Islet of Langerhans (tissue), 1 donor: ENCODE measurements around the gene RYR2.

Source experiments
- FAIRE-seq: peaks from one replicate; lab custom pipeline; 2011; peaks lifted over from hg19 to GRCh38; lab: Jason Lieb, UNC

Gene RYR2

DNA sequence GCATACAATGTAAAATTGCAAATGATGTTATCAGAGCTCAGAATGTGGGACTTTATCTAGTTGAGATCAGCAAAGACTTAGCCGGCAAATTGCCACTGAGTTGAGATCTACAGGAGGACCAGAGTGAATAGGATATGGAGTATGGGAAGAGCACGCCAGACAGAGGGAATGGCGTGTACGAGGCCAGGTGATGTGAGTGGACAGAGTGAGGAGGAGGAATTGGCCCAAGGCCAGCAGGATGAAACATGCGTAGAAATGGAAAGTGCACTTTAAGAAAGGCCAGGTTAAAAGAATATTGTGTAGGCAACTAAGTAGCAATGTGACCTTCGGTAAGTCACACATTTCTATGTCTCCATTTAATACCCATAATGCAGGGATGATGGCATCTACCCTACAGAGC lies 637.7 kb downstream of the RYR2 start:
- FAIRE-seq = no peak

DNA sequence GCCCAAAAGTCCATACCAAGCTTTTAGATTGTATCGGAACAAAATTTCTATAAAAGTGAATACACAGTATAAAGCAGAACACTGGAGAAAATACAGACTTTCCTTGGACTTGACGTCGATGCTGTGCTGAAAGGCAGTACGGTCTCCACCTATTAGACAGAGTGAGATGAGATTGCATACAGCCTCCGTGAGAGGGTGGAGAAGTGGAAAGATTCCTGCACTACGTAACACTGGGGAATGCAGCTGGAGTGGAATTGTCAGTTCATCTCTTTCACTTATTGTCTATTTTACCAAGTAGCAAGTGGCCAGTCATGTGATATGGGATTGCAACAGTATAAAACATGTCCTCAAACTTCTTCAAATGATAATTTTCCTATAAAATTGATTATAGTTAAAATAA lies 639.2 kb downstream of the RYR2 start:
- no peak for FAIRE-seq

DNA sequence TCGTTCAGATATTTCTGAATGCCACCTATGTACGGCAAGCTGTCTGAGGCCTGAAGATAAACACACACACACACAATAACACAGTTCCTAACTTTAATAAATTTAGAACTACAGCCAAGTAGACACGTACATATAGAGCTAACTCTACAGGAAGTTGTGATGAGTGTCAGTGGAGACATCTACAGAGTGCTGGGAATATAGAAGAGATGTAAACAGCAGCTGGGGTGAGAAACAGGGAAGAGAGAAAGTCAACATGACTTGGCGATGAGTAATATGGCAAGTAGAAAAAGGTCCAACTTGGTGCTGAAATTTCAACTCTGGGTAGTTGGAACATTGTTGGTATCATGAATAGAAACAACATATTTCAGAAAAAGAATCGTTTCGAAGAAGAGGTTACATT lies 642.3 kb downstream of the RYR2 start:
- no peak for FAIRE-seq

DNA sequence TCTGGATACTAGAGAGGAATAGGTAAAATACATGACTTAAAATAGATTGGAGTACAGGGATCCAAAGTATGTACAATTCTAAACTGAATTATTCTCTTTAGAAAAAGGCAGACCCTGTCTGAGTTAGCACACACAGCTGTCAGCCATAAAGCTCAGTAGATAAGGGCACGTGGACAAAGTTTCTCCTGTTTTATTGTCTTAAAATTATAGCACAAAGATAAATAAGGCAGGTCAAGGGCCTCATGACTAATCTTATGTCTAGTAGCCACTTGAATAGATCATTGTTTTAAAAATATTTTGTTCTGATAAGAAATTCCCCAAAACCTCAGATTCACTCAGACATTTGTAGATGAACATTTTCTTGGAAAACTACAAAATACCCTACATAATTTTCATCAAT lies 643.6 kb downstream of the RYR2 start:
- FAIRE-seq = no peak

DNA sequence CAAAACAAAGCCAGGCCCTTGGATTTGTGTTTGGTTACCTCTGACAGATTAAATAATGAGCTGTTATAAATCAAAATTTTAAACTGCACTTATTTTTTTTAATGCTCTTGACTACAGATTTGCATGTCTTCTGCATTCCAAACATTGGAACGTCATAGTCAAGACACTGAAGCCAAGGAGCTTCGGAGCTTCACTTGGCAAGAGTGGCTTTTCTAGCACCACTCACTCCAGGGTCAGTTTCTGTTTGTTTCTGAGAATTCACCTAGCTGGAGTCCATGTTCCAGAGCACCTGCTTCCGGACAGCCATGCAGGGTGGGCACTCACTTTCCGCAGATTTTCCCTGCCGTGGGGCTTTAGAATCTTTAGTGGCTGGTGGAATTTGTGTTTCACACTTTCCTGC lies 645.8 kb downstream of the RYR2 start:
- no peak for FAIRE-seq

DNA sequence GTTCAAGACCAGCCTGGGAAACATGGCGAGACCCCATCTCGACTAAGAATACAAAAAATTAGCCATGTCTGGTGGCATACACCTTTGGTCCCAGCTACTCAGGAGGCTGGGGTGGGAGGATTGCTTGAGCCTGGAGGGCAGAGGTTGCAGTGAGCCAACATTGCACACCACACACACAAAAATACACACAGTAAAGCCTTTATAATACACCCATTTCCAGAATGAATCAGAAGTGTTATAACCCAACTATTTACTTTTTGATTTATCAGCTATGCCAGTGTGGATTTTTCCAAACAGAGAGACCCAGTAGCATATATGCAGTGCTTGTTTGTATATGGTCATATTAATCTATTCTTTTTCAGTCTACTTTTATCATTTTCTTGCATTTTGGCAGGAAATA lies 648.7 kb downstream of the RYR2 start:
- FAIRE-seq = no peak

DNA sequence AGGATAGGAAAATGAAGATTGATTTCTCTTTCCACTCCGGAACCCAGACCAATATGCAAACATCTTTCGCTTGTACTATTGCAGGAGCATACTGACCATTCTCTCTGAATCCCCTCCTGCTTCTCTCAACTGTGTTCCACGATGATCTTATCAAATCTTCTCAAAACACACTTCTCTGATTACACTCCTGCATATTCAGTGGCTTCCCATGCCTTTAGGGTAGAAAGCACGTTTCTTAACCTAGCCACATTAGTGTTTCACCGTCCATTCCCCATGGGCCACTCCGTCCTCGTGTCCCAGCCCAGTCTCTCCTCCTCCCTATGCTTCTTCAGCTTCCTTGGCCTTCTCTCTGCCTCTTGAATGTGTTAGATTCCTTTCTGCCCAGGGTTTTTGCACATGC lies 650.3 kb downstream of the RYR2 start:
- FAIRE-seq = no peak

DNA sequence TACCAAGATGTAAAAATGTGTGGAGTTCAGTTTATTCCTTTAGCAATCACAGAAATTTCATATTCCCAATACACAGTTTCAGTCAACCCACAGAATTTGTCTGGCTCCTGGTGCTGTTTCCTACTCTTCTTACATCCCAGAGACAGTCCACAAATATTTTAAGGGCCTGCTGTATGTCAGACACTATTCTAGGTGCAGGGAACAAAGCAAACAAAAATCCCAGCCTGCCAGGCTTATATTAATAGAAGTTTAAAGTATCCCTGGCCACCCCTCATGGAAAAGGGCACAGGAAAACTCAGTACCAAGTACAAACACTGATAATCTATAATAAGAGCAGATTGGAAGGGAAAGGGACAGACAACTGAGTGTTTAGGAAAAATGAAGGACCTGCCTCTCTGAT lies 653.9 kb downstream of the RYR2 start:
- FAIRE-seq = no peak

DNA sequence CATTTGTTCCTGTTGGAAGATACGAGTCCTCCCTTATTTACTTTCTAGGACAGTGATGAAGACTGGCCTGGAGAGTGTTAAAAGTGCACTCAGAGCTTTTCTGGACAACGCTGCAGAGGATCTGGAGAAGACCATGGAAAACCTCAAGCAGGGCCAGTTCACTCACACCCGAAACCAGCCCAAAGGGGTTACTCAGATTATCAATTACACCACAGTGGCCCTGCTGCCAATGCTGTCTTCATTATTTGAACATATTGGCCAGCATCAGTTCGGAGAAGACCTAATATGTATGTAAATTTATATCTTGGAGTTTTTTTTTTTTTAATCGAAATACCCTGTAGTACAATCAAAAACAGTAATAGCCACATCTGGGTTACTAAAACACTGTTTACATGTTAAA lies 658.2 kb downstream of the RYR2 start:
- FAIRE-seq = no peak

DNA sequence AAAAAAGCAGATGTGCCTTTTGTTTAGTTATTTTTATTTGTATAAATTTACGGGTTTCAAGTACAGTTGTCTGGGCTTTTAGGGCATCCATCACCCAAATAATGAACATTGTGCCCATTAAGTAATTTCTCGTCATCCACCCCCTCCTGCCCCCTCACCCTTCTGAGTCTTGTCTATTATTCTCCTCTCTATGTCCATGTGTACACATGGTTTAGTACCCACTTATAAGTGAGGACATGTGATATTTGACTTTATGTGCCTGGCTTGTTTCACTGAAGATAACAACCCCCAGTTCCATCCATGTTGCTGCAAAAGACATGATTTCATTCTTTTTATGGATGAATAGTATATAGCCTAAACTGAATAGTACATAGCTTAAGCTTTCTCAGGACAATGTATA lies 659.5 kb downstream of the RYR2 start:
- no peak for FAIRE-seq

DNA sequence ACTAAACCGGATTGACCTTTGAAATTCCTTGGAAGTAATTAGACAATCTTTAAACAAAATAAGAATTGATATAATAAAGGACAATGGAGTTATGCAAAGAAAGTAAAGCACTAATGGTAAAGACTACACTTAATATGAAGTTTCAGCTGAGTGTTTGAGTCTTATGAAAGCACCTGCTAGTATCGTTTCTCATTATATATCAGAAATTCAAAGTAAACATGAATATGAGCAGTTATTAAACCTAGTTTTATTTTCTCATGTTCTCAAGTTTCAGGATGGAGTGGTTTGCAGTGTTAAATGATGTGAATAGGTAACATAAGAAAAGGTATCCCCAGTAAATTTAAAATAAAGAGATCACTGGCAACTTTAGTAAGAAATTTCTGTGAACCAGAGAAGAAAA lies 660.2 kb downstream of the RYR2 start:
- FAIRE-seq = no peak

DNA sequence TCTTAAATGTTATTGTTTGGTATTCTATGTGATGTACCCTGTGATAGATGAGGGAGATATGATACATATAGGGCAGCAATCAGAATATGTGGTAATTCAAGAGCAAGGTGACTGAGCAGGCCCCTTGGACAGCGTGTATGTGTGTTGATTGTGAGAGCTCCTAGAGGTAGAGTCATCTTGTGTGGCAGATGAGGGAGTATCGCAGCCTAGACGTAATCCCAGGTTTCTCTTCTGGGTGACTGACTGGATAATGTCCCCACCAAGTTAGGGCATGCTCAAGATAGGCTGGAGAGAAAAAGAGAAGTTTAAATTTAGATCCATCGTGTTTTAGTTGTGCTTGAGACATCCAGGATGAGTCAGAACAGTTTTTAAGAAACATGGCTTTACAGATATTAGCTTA lies 663.5 kb downstream of the RYR2 start:
- no peak for FAIRE-seq

DNA sequence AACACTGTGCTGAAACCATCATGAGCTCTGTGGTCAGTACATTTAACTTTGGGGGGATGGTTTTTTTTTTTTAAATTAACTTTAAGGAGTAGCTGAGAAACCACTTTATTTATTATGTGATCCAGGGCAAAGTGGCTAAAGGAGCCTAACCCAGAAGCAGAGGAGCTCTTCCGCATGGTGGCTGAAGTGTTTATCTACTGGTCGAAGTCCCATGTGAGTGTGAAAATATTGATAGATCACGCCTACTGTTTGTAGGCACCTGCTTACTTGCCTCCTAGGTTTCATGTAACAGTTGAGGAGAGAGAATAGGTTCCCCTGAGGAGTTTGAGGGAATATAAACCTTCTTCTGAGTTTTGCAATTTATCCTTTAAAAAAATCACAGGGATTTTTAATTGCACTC lies 667.4 kb downstream of the RYR2 start:
- FAIRE-seq = no peak

DNA sequence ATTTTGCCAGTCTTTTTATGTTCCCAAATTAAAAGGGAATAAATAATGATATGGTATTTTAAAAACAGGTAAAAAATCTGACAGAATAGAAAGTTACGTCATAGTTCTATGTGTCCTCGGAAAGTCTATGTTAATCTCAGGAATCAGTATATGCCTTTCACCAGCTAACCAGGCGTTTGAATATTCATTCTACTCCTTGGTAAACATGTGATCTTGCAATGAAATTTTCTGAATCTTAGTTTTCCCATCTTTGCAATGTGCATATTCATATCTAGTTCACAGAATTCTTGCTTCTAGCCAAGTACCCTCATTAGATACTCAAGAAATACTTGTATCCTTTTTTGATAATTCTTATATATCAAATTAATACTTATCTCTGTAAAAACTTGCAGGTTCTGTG lies 669.3 kb downstream of the RYR2 start:
- no peak for FAIRE-seq

DNA sequence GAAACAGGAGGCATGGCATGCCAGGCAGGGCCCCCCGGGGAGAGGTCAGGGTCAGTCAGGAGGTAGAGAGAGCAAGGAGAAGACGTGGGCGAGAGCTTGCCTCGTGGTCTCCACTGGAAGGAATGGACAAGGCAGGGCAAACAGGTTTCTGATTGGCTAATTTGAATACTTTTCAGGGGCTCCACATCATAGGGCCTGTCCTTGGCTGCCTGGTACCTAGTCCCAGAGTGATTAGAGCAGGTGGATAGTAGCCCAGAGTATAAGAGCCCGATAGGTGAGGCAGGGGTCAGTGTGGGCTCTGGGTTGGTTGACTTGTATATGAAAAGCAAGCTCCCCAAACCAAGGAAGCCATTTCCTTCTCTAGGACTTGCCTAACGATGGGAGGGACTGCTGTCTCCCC lies 670.1 kb downstream of the RYR2 start:
- FAIRE-seq = no peak

DNA sequence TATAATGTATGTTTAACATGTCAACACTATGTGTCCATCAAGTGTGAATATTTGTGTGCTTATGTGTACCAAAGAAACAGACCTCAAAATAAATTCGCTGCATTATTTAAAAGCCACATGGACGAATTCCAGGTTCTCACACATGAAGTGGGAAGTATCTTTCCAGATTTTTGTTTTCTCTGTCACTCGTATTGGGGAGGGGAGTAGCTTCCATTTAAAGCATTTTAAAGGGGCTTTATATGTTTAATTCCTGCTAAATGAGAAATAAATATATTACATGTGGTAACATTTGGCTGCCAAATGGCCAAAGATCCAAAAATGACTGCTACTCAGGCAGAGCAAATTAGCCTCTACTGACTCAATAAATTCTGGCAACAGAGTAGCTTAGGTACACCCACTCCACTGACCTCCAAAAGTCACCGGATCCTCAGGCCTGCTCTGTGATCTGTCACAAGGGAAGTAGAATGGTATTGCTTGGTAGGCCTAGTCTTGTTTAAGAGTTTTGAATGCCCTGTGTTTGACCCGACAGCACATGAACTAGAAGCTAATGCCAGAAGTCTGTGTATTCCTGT lies 670.7 kb downstream of the RYR2 start:
- no peak for FAIRE-seq

DNA sequence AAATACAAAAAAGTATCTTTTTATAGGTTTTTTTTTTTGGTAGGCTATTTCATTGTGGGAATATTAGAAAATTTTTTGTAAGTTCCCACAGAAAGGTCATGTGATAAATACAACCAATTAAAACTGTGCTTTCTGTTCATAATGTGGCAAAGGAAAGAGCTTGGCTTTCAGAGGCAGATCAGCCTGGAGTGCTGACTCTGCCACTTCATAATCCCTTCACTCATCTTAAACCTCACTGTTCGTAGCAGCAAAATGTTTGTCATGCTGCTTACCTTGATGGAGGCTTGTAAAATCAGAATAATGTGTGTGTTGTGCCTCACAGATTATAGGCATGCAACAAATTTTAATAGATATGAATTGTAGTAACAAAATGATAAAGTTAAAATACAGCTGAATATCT lies 671.9 kb downstream of the RYR2 start:
- peak; percentile 96 for FAIRE-seq

DNA sequence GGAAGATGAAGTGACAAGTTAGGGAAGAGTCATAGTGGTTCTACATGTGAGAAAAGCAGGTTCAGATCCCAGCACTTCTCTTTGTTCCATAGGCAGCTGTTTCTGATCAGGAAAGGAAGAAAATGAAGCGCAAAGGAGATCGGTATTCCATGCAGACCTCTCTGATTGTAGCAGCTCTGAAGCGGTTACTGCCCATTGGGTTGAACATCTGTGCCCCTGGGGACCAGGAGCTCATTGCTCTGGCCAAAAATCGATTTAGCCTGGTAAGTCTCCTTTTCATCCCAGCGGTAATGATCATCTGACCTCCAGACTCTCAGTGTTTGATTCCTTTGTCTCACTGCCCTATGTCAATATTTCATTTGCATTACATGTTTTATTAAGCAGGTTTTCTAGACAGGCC lies 675.1 kb downstream of the RYR2 start:
- FAIRE-seq = no peak

DNA sequence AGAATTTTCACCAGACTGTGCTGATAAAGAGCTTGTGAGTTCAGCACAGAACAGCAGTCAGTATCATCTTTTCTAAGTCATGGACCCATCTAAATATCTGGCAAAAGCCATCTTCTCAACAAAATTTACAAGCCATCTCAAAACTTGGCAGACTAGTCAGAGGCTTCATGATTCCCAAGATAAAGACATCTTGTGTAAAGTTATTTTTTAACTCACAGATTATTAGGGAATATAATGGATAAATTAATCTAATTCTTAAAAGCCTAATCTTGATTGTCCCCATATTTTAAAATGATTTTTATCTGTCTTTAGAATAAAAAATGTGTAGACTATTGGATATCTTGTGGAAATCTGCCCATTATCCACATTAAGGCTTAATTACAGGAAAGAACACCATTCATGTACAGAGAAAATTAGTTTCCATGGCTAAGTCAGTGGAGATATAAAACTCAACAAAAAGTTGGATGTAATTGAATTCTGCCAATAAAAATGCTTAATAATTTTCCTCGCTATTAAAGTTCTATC lies 688.9 kb downstream of the RYR2 start:
- FAIRE-seq = no peak

DNA sequence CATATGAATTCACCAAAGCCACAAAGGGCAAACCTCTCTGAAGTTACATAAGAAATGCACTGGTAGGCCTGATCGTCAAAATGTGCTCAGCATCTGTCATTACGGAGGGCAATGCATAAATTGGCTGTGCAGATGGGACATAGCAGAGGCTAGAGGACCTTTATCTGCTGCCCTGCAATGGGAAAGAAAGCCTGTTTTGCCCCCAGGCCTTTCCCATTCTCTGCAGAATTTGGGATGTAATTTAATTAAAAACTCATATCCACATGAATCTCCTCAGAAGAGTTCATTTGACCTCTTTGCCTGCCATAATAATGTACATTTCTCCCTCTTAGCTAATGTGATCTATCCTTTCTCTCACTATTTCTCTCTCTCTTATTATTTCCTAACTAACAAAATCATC lies 690.7 kb downstream of the RYR2 start:
- no peak for FAIRE-seq

DNA sequence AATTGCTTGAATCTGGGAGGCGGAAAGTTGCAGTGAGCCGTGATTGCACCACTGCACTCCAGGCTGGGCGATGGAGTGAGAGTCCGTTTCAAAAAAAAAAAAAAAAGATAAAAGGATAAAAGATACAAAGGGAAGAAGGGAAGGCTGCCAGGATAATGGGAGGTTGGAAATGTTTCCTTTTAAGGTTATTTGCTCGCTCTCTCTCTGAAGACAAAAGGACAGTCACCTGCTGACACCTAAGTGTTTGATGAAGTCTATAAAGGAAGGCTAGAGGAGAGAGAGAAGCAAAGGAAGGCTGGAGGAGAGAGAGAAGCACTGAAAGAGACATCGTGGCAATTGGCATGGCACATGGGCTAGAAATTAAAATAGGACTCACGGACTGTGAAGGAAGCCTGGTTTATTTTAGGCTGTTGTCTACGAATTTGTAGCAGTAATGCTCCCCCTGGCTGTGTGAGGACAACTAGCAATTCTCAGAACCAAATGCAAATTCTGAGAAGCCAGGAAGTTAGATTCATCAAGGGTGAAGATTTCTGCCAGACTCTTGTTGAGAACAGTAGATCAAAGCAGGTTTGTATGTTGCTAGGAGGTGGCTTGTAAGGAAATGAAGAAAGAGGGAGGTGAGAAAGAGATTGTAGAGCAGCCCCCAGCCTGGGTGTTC lies 694.5 kb downstream of the RYR2 start:
- FAIRE-seq = no peak

DNA sequence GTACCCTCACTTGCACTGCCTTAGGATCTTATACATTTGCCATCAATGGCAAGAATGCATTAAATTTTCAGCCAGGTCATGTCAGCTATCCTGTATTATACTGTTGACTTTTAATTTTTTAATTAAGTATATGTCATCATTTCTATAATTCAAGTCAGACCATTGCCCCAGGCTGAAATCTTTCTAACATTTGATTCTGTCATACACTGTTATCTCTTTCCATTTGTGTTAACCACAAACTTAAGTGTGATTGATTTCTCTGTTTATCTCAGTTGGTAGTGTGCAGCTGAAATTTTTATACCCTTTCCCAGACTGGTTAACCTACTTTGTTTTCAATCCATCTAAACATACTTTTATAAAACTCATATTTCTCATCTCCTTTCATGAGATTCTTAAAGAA lies 695.5 kb downstream of the RYR2 start:
- no peak for FAIRE-seq

DNA sequence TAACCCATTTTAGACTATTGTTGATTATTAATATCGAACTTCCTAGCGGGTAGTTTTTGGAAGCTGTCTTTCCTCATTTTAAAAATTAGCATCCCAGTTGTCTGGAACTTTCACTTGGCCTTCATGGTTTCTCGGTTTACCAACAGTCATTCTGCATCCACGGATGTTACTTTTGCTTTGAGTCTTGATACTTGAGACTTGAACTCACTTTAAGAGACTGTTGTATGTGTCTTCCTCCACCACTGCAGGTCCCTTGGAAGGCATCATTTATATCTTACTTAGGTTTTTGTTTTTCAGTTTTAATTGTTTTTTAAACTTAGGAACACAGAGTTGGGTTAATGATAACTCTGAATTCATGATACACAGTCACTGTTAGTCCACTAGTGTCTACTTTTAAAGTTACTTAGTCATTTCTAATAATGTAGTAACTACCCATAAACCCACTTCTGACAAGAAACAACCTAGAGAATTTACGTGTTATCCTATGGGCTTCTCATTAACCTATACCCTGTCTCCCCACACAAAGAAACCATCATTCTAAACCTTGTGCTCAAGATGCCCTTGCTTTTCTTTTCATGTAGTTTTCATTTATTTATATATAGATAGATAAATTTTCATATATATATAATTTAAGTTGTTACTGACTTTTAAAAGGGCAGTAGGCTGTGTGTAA lies 696.1 kb downstream of the RYR2 start:
- no peak for FAIRE-seq

DNA sequence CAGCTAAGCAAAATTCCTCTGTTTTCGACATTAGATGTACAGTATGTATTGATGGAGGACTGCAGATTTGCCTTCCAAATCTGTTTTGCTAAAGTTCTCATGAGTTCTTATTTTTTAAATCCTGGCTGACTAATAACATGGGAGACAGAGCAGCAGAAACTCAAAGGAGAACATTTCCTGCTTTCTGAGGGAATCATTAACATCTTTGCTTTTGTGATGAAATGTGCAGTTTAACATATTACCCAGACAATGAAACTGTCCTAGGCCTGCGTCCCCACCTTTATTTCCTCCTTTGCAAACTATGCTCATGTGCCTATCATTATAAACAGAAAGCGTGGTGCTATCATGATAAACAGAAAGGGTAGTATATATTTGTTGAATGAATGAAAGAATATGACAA lies 698.9 kb downstream of the RYR2 start:
- FAIRE-seq = no peak
